Measurements from ENCODE around the gene DOK3.

GRCh38 chr5:177503351-177504085, 6.1 kb downstream of the DOK3 start:
- TF ChIP-seq CTCF (IDR thresholded peaks at IDR 0.05; ENCODE audit: poor library complexity, severe bottlenecking): no peak
- TF ChIP-seq EP300 (conservative IDR thresholded peaks at IDR 0.05; ENCODE audit: poor library complexity, severe bottlenecking): no peak
- TF ChIP-seq REST (IDR thresholded peaks at IDR 0.05; ENCODE audit: borderline replicate concordance): no peak
- no peak for TF ChIP-seq EZH2 (IDR thresholded peaks at IDR 0.05; ENCODE audit: borderline replicate concordance, insufficient read depth, low read length, poor library complexity, severe bottlenecking)
- TF ChIP-seq POLR2AphosphoS5 (IDR thresholded peaks at IDR 0.05): no peak
- TF ChIP-seq SMC3 (conservative IDR thresholded peaks at IDR 0.05; ENCODE audit: poor library complexity): no peak
- no peak for TF ChIP-seq TAF1 (IDR thresholded peaks at IDR 0.05; ENCODE audit: low read depth)

All from neural cell (in vitro differentiated cells).